ENCODE measurements around the gene NTM. TPM values are rescaled to one million over a fixed set of nuclear protein-coding genes. Genes with fewer than 3 reads are reported as not detected.

Gene NTM
- total RNA-seq, 1 experiment from 2014 or later = not detected

DNA sequence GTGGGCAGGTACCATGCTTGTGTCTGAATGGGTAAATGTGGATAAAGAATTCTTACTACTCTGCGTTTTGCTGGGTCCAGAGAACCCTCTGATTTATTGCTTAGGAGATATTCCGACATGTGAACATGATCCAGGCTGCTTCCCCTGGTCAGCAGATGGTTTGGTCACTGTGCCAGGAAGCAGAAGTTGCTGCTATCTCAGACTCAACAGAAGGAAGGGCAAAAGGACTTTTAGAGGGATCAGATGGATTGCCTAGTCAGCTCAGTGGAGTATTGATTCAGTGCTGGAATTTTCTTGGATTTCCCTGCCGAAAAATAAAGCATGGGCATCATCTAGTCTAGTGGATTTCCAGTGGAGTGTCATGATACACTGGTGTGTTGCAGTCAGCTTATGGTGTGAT is 440.1 kb downstream of the NTM start:
- peaks cover 4 to 16% of the 10 kb centered on the region in 2 experiments; a peak in 1 of 4 replicates for H3K9me3 ChIP-seq (ENCODE audit: control insufficient read depth in 1 of 2, insufficient read depth in 1 of 2, low read depth in 1 of 2, low read length in 2 of 2)
- no peak for DNase-seq (ENCODE audit: low read depth, low spot score)
- H3K9me2 ChIP-seq (ENCODE audit: insufficient read depth) = no peaks in the 10 kb centered on the region
- ChIA-PET CTCF (no interaction called here), POLR2A (no interaction called here), RAD21 (ENCODE audit: low non-redundant PET in 1 of 2, low total read pairs in 2 of 2, uncharacterized antibody in 2 of 2, unreplicated experiment in 2 of 2) (no interaction called here)
- no peak overlapping the region for H2AFZ ChIP-seq (ENCODE audit: low read depth, low read length, poor library complexity, severe bottlenecking)
- no peaks in the 10 kb centered on the region for H3K4me1 ChIP-seq (ENCODE audit: control insufficient read depth in 1 of 2, insufficient read depth in 2 of 2, low read length in 2 of 2)
- H3K4me3 ChIP-seq (replicated peaks in 1 of 2; ENCODE audit: low read depth in 1 of 2, low read length in 2 of 2) = no peak overlapping the region
- no peaks in the 10 kb centered on the region for H3K79me2 ChIP-seq (ENCODE audit: insufficient read depth, low read length)
- ATAC-seq = no peak
- H3K36me3 ChIP-seq (ENCODE audit: control insufficient read depth in 1 of 2, insufficient read depth in 2 of 2, low read length in 2 of 2) = no peaks in the 10 kb centered on the region
- BruUV-seq (replicated peaks) = no TSS peak
- no peaks in the 10 kb centered on the region for H4K20me1 ChIP-seq (ENCODE audit: insufficient read depth)
- intact Hi-C loops (cut with micrococcal nuclease) = no loop called here
- H3K4me2 ChIP-seq (ENCODE audit: low read length) = no peak overlapping the region
- no peaks in the 10 kb centered on the region for H3K27me3 ChIP-seq (ENCODE audit: insufficient read depth, low read length)
- no peak overlapping the region for H3K9ac ChIP-seq (ENCODE audit: low read length)
- TF ChIP-seq SRF (IDR thresholded peaks at IDR 0.05; ENCODE audit: low read depth) (no peak), FOSL1 (IDR thresholded peaks at IDR 0.05; ENCODE audit: low read depth) (no peak), EZH2 (IDR thresholded peaks at IDR 0.05) (no peak), TCF7L2 (IDR thresholded peaks at IDR 0.05; ENCODE audit: borderline replicate concordance, extremely low read depth, insufficient read depth, insufficient read length) (no peak), EZH2phosphoT487 (IDR thresholded peaks at IDR 0.05; ENCODE audit: borderline replicate concordance) (no peak), EGR1 (IDR thresholded peaks at IDR 0.05; ENCODE audit: low read depth) (no peak), CEBPB (IDR thresholded peaks at IDR 0.05; ENCODE audit: low read depth) (no peak), YY1 (IDR thresholded peaks at IDR 0.05; ENCODE audit: extremely low read depth, insufficient replicate concordance, low read depth, low read length) (no peak), JUND (IDR thresholded peaks at IDR 0.05) (no peak), POLR2A (IDR thresholded peaks at IDR 0.05; ENCODE audit: borderline replicate concordance, extremely low read depth, insufficient read depth, insufficient read length) (no peak), SIN3A (IDR thresholded peaks at IDR 0.05; ENCODE audit: low read depth) (no peak), CBX3 (IDR thresholded peaks at IDR 0.05; ENCODE audit: low read depth) (no peak), ELF1 (IDR thresholded peaks at IDR 0.05; ENCODE audit: borderline replicate concordance, low read depth) (no peak)
- TF ChIP-seq, protein P1, sequence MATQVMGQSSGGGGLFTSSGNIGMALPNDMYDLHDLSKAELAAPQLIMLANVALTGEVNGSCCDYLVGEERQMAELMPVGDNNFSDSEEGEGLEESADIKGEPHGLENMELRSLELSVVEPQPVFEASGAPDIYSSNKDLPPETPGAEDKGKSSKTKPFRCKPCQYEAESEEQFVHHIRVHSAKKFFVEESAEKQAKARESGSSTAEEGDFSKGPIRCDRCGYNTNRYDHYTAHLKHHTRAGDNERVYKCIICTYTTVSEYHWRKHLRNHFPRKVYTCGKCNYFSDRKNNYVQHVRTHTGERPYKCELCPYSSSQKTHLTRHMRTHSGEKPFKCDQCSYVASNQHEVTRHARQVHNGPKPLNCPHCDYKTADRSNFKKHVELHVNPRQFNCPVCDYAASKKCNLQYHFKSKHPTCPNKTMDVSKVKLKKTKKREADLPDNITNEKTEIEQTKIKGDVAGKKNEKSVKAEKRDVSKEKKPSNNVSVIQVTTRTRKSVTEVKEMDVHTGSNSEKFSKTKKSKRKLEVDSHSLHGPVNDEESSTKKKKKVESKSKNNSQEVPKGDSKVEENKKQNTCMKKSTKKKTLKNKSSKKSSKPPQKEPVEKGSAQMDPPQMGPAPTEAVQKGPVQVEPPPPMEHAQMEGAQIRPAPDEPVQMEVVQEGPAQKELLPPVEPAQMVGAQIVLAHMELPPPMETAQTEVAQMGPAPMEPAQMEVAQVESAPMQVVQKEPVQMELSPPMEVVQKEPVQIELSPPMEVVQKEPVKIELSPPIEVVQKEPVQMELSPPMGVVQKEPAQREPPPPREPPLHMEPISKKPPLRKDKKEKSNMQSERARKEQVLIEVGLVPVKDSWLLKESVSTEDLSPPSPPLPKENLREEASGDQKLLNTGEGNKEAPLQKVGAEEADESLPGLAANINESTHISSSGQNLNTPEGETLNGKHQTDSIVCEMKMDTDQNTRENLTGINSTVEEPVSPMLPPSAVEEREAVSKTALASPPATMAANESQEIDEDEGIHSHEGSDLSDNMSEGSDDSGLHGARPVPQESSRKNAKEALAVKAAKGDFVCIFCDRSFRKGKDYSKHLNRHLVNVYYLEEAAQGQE (IDR thresholded peaks at IDR 0.05; ENCODE audit: low read depth) = no peak
- TF ChIP-seq, protein P2, sequence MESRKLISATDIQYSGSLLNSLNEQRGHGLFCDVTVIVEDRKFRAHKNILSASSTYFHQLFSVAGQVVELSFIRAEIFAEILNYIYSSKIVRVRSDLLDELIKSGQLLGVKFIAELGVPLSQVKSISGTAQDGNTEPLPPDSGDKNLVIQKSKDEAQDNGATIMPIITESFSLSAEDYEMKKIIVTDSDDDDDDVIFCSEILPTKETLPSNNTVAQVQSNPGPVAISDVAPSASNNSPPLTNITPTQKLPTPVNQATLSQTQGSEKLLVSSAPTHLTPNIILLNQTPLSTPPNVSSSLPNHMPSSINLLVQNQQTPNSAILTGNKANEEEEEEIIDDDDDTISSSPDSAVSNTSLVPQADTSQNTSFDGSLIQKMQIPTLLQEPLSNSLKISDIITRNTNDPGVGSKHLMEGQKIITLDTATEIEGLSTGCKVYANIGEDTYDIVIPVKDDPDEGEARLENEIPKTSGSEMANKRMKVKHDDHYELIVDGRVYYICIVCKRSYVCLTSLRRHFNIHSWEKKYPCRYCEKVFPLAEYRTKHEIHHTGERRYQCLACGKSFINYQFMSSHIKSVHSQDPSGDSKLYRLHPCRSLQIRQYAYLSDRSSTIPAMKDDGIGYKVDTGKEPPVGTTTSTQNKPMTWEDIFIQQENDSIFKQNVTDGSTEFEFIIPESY (IDR thresholded peaks at IDR 0.05; ENCODE audit: extremely low read depth, insufficient replicate concordance, low read length) = no peak
- no peak overlapping the region for H3K27ac ChIP-seq (ENCODE audit: low read depth, low read length)

Measured in HCT116 (cell line).